A673 (cell line): ENCODE data around the gene ANKRD12. TPM values are rescaled to one million over a fixed set of nuclear protein-coding genes. Genes with fewer than 3 reads are reported as not detected.
"Not testable (repeated sequence)": the region's sequence is repeated elsewhere in the genome, so short reads cannot be mapped to it uniquely, and the experiment has no call there.

ENCODE experiments used
- BruUV-seq: library from RNA; stranded (reverse); fragments of 400-500 nt; replicated peaks from 2 replicates; lab custom pipeline; 2021; lab: Mats Ljungman, UMichigan
- CTCF ChIA-PET: fragments of 300-600 bp; sonication (Branson Sonifier 250); formaldehyde crosslinking; loops from one replicate; lab custom pipeline; 2022; ENCODE audit warnings: antibody characterized with exemption; lab: Charles Lee
- POLR2A ChIA-PET: fragments of 300-600 bp; sonication (Branson Sonifier 250); formaldehyde crosslinking; loops from one replicate; lab custom pipeline; 2022; ENCODE audit warnings: antibody characterized with exemption; ENCODE audit not compliant: low non-redundant PET; lab: Charles Lee
- DNase-seq: peaks from one replicate; pipeline ENCODE4 v3.0.0-alpha.2; 2015; ENCODE audit warnings: low spot score
- H3K27ac ChIP-seq: fragments of 200-600 bp; sonication (generic); 2 replicates; pipeline ENCODE4 v1.5.1; 2016; ENCODE audit warnings: mixed run types, low read depth, mild to moderate bottlenecking, mixed read lengths, antibody characterized with exemption, low read length; ENCODE audit not compliant: poor library complexity, severe bottlenecking
- H3K27me3 ChIP-seq: fragments of 200-600 bp; sonication (generic); replicated peaks from 2 replicates; pipeline ENCODE4 v1.6.1; 2017; ENCODE audit warnings: mixed run types, low read depth, mild to moderate bottlenecking, mixed read lengths, antibody characterized with exemption, low read length; ENCODE audit not compliant: insufficient read depth, poor library complexity
- H3K36me3 ChIP-seq: fragments of 200-600 bp; sonication (generic); 2 replicates; pipeline ENCODE4 v1.6.1; 2016; ENCODE audit warnings: mixed run types, mild to moderate bottlenecking, mixed read lengths, antibody characterized with exemption, low read length; ENCODE audit not compliant: insufficient read depth, poor library complexity, severe bottlenecking
- H3K4me1 ChIP-seq: fragments of 200-600 bp; sonication (generic); 2 replicates; pipeline ENCODE4 v1.6.1; 2017; ENCODE audit warnings: mixed run types, mild to moderate bottlenecking, mixed read lengths, antibody characterized with exemption, low read length; ENCODE audit not compliant: insufficient read depth, poor library complexity, severe bottlenecking
- H3K4me3 ChIP-seq: fragments of 200-600 bp; sonication (generic); 2 replicates; pipeline ENCODE4 v1.5.1; 2016; ENCODE audit warnings: low read depth, mixed run types, mild to moderate bottlenecking, mixed read lengths, low read length; ENCODE audit not compliant: poor library complexity, severe bottlenecking
- H3K9me3 ChIP-seq: fragments of 200-600 bp; sonication (generic); 2 replicates; pipeline ENCODE4 v1.6.1; 2016; ENCODE audit warnings: mixed run types, low read depth, mild to moderate bottlenecking, mixed read lengths, antibody characterized with exemption, low read length; ENCODE audit not compliant: poor library complexity, severe bottlenecking
- EZH2 ChIP-seq: fragments of 200-600 bp; sonication (generic); IDR thresholded peaks from 2 replicates; pipeline ENCODE4 v1.6.1; 2017; ENCODE audit warnings: borderline replicate concordance, low read depth, mild to moderate bottlenecking, mixed read lengths, antibody characterized with exemption, low read length; ENCODE audit not compliant: poor library complexity, severe bottlenecking
- intact Hi-C: fragments of 100-400 bp; cut with micrococcal nuclease; formaldehyde crosslinking; loops from one replicate; pipeline ENCODE4 v1.10.0; 2022; ENCODE audit not compliant: unreplicated experiment
- total RNA-seq: library from RNA; stranded (reverse); gene quantifications from 2 replicates; pipeline ENCODE4 v1.2.3, GENCODE V29; 2021
- TF ChIP-seq, protein P1 (sequence below): fragments of 300-800, 200-600 bp; sonication (generic); conservative IDR thresholded peaks from 2 replicates; pipeline ENCODE4 v1.5.1; 2017; ENCODE audit warnings: low read depth, mild to moderate bottlenecking, antibody characterized with exemption, low read length, moderate library complexity, mixed read lengths

Gene ANKRD12
- total RNA-seq, 1 experiment from 2014 or later, result 24.2 TPM

DNA sequence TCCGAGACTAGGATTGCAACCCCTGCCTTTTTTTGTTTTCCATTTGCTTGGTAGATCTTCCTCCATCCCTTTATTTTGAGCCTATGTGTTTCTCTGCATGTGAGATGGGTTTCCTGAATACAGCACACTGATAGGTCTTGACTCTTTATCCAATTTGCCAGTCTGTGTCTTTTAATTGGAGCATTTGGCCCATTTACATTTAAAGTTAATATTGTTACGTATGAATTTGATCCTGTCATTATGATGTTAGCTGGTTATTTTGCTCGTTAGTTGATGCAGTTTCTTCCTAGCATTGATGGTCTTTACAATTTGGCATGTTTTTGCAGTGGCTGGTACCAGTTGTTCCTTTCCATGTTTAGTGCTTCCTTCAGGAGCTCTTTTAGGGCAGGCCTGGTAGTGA is 32.9 kb downstream of the ANKRD12 start:
- H3K27ac ChIP-seq, H3K27me3 ChIP-seq, H3K4me1 ChIP-seq, H3K36me3 ChIP-seq, DNase-seq, H3K4me3 ChIP-seq, intact Hi-C loops, BruUV-seq, POLR2A ChIA-PET, H3K9me3 ChIP-seq, CTCF ChIA-PET: not testable (repeated sequence)

DNA sequence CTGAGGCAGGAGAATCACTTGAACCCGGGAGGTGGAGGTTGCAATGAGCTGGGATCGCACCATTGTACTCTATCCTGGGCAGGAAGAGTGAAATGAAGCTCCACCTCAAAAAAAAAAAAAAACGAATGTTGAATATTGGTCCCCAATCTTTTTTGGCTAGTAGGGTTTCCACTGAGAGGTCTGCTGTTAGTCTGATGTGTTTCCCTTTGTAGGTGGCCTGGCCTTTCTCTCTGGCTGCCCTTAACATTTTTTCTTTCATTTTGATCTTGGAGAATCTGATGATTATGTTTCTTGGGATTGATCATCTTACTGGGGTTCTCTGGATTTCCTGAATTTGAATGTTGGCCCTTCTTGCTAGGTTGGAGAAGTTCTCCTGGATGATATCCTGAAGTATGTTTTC is 35.3 kb downstream of the ANKRD12 start:
- BruUV-seq, H3K36me3 ChIP-seq, H3K4me3 ChIP-seq, intact Hi-C loops, H3K4me1 ChIP-seq, DNase-seq, H3K9me3 ChIP-seq, H3K27ac ChIP-seq, CTCF ChIA-PET, POLR2A ChIA-PET, H3K27me3 ChIP-seq: not testable (repeated sequence)

DNA sequence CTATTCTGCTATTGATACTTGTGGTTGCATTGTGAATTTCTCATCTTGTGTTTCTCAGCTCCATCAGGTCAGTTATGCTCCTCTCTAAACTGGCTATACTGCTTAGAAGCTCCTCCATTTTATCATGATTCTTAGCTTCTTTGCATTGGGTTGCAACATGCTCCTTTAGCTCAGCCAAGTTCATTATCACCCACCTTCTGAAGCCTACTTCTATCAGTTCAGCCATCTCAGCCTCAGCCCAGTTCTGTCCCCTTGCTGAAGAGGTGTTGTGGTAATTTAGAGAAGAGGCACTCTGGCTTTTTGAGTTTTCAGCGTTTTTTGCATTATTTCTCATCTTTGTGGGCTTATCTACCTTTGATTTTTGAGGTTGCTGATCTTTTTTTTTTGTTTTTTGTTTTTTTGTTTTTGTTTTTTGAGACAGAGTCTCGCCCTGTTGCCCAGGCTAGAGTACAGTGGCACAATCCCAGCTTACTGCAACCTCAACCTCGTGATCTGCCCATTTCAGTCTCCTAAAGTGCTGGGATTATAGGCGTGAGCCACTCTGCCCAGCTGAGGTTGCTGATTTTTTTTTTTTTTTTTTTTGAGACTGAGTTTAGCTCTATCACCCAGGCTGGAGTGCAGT is 36.0 kb downstream of the ANKRD12 start:
- intact Hi-C loops, result no loop called here
- TF ChIP-seq EZH2, result no peak
- TF ChIP-seq, protein P1, sequence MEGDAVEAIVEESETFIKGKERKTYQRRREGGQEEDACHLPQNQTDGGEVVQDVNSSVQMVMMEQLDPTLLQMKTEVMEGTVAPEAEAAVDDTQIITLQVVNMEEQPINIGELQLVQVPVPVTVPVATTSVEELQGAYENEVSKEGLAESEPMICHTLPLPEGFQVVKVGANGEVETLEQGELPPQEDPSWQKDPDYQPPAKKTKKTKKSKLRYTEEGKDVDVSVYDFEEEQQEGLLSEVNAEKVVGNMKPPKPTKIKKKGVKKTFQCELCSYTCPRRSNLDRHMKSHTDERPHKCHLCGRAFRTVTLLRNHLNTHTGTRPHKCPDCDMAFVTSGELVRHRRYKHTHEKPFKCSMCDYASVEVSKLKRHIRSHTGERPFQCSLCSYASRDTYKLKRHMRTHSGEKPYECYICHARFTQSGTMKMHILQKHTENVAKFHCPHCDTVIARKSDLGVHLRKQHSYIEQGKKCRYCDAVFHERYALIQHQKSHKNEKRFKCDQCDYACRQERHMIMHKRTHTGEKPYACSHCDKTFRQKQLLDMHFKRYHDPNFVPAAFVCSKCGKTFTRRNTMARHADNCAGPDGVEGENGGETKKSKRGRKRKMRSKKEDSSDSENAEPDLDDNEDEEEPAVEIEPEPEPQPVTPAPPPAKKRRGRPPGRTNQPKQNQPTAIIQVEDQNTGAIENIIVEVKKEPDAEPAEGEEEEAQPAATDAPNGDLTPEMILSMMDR, result no peak
- H3K9me3 ChIP-seq, result no peaks in the 10 kb centered on the region
- H3K4me1 ChIP-seq, result no peaks in the 10 kb centered on the region
- no peak overlapping the region for H3K27ac ChIP-seq
- POLR2A ChIA-PET, result no interaction called here
- BruUV-seq, result no TSS peak
- no peaks in the 10 kb centered on the region for H3K27me3 ChIP-seq
- H3K36me3 ChIP-seq, result no peaks in the 10 kb centered on the region
- CTCF ChIA-PET, result no interaction called here
- DNase-seq, result no peak
- H3K4me3 ChIP-seq, result no peak overlapping the region

DNA sequence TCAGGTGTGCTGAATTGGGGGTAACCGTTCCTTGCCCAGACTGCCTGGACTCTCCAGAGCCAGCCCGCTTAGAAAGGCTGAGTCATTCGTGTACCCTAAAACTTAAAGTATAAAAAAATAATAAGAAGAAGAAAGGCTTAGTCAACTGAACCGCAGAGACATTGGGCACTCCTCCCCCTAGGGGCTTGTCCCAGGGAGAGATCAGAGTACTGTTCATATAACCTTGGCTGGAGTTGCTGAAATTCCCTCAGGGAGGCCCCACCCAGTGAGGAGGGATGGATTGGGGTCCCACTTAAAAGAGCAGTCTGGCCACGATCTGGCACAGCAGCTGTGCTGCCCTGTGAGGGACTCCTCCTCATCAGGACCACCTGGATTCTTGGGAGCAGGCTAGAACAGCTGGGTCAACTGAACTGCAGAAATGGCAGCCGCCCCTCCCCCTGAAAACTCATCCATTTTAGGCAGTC is 37.2 kb downstream of the ANKRD12 start:
- no peaks in the 10 kb centered on the region for H3K4me1 ChIP-seq
- no peaks in the 10 kb centered on the region for H3K36me3 ChIP-seq
- intact Hi-C loops, result no loop called here
- no peaks in the 10 kb centered on the region for H3K27me3 ChIP-seq
- TF ChIP-seq, protein P1, result no peak
- no peak for TF ChIP-seq EZH2
- H3K9me3 ChIP-seq, result no peaks in the 10 kb centered on the region
- ChIA-PET POLR2A (no interaction called here), CTCF (no interaction called here)
- no TSS peak for BruUV-seq
- no peak overlapping the region for H3K4me3 ChIP-seq
- no peak overlapping the region for H3K27ac ChIP-seq
- no peak for DNase-seq
